ENCODE results near the gene C12orf43.
A peak's percentile ranks its signal among the peaks of the same experiment; 100 is the strongest.

Gene C12orf43

GRCh38 chr12:120970310-120970709, 46.0 kb downstream of the C12orf43 start:
- no peak for TF ChIP-seq CTCF (conservative IDR thresholded peaks at IDR 0.05; ENCODE audit: control insufficient read depth, insufficient read depth, low read depth, low read length)
- no peak for DNase-seq (ENCODE audit: low read depth)
- H3K4me3 ChIP-seq (ENCODE audit: control insufficient read depth, low read depth, low read length), result no peak overlapping the region

GRCh38 chr12:120965534-120966091, 50.7 kb downstream of the C12orf43 start:
- TF ChIP-seq CTCF (conservative IDR thresholded peaks at IDR 0.05; ENCODE audit: control insufficient read depth, insufficient read depth, low read depth, low read length), result no peak
- no peak overlapping the region for H3K4me3 ChIP-seq (ENCODE audit: control insufficient read depth, low read depth, low read length)

GRCh38 chr12:120964298-120964697, 52.0 kb downstream of the C12orf43 start:
- DNase-seq (ENCODE audit: low read depth), result no peak
- no peak for TF ChIP-seq CTCF (conservative IDR thresholded peaks at IDR 0.05; ENCODE audit: control insufficient read depth, insufficient read depth, low read depth, low read length)
- H3K4me3 ChIP-seq (ENCODE audit: control insufficient read depth, low read depth, low read length), result no peak overlapping the region

More at GRCh38 chr12:120965534-120966091, 50.7 kb downstream of the C12orf43 start:
- DNase-seq (ENCODE audit: low read depth), result no peak

- no peak overlapping the region for H3K4me3 ChIP-seq (ENCODE audit: control insufficient read depth, low read depth, low read length)
- peak; percentile 19 for DNase-seq (ENCODE audit: low read depth)
- no peak for TF ChIP-seq CTCF (conservative IDR thresholded peaks at IDR 0.05; ENCODE audit: control insufficient read depth, insufficient read depth, low read depth, low read length)
Measured at GRCh38 chr12:120962532-120963020, 53.7 kb downstream of the C12orf43 start.

GRCh38 chr12:120961604-120962531, 54.4 kb downstream of the C12orf43 start:
- no peak for DNase-seq (ENCODE audit: low read depth)

GRCh38 chr12:120960657-120961056, 55.6 kb downstream of the C12orf43 start:
- DNase-seq (ENCODE audit: low read depth), result no peak
- no peak overlapping the region for H3K4me3 ChIP-seq (ENCODE audit: control insufficient read depth, low read depth, low read length)
- no peak for TF ChIP-seq CTCF (conservative IDR thresholded peaks at IDR 0.05; ENCODE audit: control insufficient read depth, insufficient read depth, low read depth, low read length)

More at GRCh38 chr12:120961604-120962531, 54.4 kb downstream of the C12orf43 start:
- TF ChIP-seq CTCF (conservative IDR thresholded peaks at IDR 0.05; ENCODE audit: control insufficient read depth, insufficient read depth, low read depth, low read length), result no peak
- H3K4me3 ChIP-seq (ENCODE audit: control insufficient read depth, low read depth, low read length), result no peak overlapping the region
